ENCODE data around the gene HERC2.
"Not testable (repeated sequence)": the region's sequence is repeated elsewhere in the genome, so short reads cannot be mapped to it uniquely, and the experiment has no call there.

HERC2 gene

GRCh38 chr15:28128031-28128430, 193.9 kb downstream of the HERC2 start:
- no peak for DNase-seq

GRCh38 chr15:28127036-28127435, 194.9 kb downstream of the HERC2 start:
- DNase-seq: no peak

GRCh38 chr15:28125673-28126651, 196.0 kb downstream of the HERC2 start:
- DNase-seq: peak in 1 of 2 experiments; percentile 8

GRCh38 chr15:28124841-28125240, 197.1 kb downstream of the HERC2 start:
- DNase-seq: no peak

GRCh38 chr15:28123408-28124023, 198.5 kb downstream of the HERC2 start:
- DNase-seq: peak; percentile 18 to 20

- no peak for DNase-seq
Measured at GRCh38 chr15:28122038-28122949, 199.7 kb downstream of the HERC2 start.

- not testable (repeated sequence) for DNase-seq
Measured at GRCh38 chr15:28121577-28121976, 200.4 kb downstream of the HERC2 start.

- DNase-seq: no peak
Measured at GRCh38 chr15:28120359-28120640, 201.7 kb downstream of the HERC2 start.

- DNase-seq: no peak
Measured at GRCh38 chr15:28118531-28118930, 203.4 kb downstream of the HERC2 start.

- no peak for DNase-seq
Measured at GRCh38 chr15:28118083-28118482, 203.9 kb downstream of the HERC2 start.

- no peak for DNase-seq
Measured at GRCh38 chr15:28117432-28117990, 204.5 kb downstream of the HERC2 start.

GRCh38 chr15:28116521-28117431, 205.2 kb downstream of the HERC2 start:
- DNase-seq: no peak

- DNase-seq: no peak
Measured at GRCh38 chr15:28115871-28116270, 206.1 kb downstream of the HERC2 start.

GRCh38 chr15:28114721-28115622, 207.0 kb downstream of the HERC2 start:
- no peak for DNase-seq

GRCh38 chr15:28114114-28114455, 207.9 kb downstream of the HERC2 start:
- no peak for DNase-seq

- no peak for DNase-seq
Measured at GRCh38 chr15:28113394-28114113, 208.4 kb downstream of the HERC2 start.

- no peak for DNase-seq
Measured at GRCh38 chr15:28112962-28113361, 209.0 kb downstream of the HERC2 start.

- no peak for DNase-seq
Measured at GRCh38 chr15:28112101-28112760, 209.7 kb downstream of the HERC2 start.

- no peak for DNase-seq
Measured at GRCh38 chr15:28111543-28111942, 210.4 kb downstream of the HERC2 start.

GRCh38 chr15:28110481-28110881, 211.5 kb downstream of the HERC2 start:
- DNase-seq: no peak

All from AML-193 (cell line).